Left hindlimb (tissue), 1 donor: ENCODE data around the gene GPC6.
"Not testable (repeated sequence)": the region's sequence is repeated elsewhere in the genome, so short reads cannot be mapped to it uniquely, and the experiment has no call there.

Experiments used
- DNase-seq: peaks from one replicate; pipeline ENCODE4 v3.0.0-alpha.2; 2018

The GPC6 gene

GRCh38 chr13:93270769-93271742 lies 44.4 kb downstream of the GPC6 start:
- DNase-seq: no peak

- DNase-seq: no peak
Observed at GRCh38 chr13:93279982-93280381, 53.4 kb downstream of the GPC6 start.

GRCh38 chr13:93280688-93281087 lies 54.1 kb downstream of the GPC6 start:
- no peak for DNase-seq

GRCh38 chr13:93283255-93283654 lies 56.6 kb downstream of the GPC6 start:
- DNase-seq: no peak

GRCh38 chr13:93284064-93284463 lies 57.5 kb downstream of the GPC6 start:
- DNase-seq: no peak

- DNase-seq: no peak
Observed at GRCh38 chr13:93286047-93286446, 59.4 kb downstream of the GPC6 start.

- DNase-seq: no peak
Observed at GRCh38 chr13:93289053-93289452, 62.4 kb downstream of the GPC6 start.

GRCh38 chr13:93289842-93290241 lies 63.2 kb downstream of the GPC6 start:
- DNase-seq: no peak

- DNase-seq: no peak
Observed at GRCh38 chr13:93290503-93290902, 63.9 kb downstream of the GPC6 start.

GRCh38 chr13:93292366-93292765 lies 65.8 kb downstream of the GPC6 start:
- DNase-seq: no peak

GRCh38 chr13:93293710-93294109 lies 67.1 kb downstream of the GPC6 start:
- DNase-seq: no peak

- DNase-seq: no peak
Observed at GRCh38 chr13:93296584-93296983, 70.0 kb downstream of the GPC6 start.

- no peak for DNase-seq
Observed at GRCh38 chr13:93298713-93299112, 72.1 kb downstream of the GPC6 start.

- DNase-seq: no peak
Observed at GRCh38 chr13:93304134-93304533, 77.5 kb downstream of the GPC6 start.

- no peak for DNase-seq
Observed at GRCh38 chr13:93304868-93305613, 78.4 kb downstream of the GPC6 start.

- DNase-seq: no peak
Observed at GRCh38 chr13:93305886-93306285, 79.3 kb downstream of the GPC6 start.

GRCh38 chr13:93307136-93307535 lies 80.5 kb downstream of the GPC6 start:
- DNase-seq: no peak

- no peak for DNase-seq
Observed at GRCh38 chr13:93307651-93308050, 81.0 kb downstream of the GPC6 start.

GRCh38 chr13:93309886-93310523 lies 83.4 kb downstream of the GPC6 start:
- no peak for DNase-seq

GRCh38 chr13:93316841-93317240 lies 90.2 kb downstream of the GPC6 start:
- DNase-seq: no peak

- DNase-seq: no peak
Observed at GRCh38 chr13:93318534-93319254, 92.1 kb downstream of the GPC6 start.

GRCh38 chr13:93320942-93321341 lies 94.3 kb downstream of the GPC6 start:
- DNase-seq: no peak

GRCh38 chr13:93323880-93324279 lies 97.3 kb downstream of the GPC6 start:
- not testable (repeated sequence) for DNase-seq
